Measurements from ENCODE around the gene PPARD. TPM values are rescaled to one million over a fixed set of nuclear protein-coding genes. Genes with fewer than 3 reads are reported as not detected.

PPARD gene
- total and polyA plus RNA-seq, 2 donors from 2014 or later = 13.2 to 24.4 TPM

GRCh38 chr6:35376281-35376680 lies 33.9 kb downstream of the PPARD start:
- TF ChIP-seq, protein P1, sequence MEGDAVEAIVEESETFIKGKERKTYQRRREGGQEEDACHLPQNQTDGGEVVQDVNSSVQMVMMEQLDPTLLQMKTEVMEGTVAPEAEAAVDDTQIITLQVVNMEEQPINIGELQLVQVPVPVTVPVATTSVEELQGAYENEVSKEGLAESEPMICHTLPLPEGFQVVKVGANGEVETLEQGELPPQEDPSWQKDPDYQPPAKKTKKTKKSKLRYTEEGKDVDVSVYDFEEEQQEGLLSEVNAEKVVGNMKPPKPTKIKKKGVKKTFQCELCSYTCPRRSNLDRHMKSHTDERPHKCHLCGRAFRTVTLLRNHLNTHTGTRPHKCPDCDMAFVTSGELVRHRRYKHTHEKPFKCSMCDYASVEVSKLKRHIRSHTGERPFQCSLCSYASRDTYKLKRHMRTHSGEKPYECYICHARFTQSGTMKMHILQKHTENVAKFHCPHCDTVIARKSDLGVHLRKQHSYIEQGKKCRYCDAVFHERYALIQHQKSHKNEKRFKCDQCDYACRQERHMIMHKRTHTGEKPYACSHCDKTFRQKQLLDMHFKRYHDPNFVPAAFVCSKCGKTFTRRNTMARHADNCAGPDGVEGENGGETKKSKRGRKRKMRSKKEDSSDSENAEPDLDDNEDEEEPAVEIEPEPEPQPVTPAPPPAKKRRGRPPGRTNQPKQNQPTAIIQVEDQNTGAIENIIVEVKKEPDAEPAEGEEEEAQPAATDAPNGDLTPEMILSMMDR (IDR thresholded peaks at IDR 0.05; ENCODE audit: borderline replicate concordance, extremely low read depth, insufficient read depth) = no peak
- Histone ChIP-seq H3K27ac (ENCODE audit: low read depth in 2 of 2, low read length in 2 of 2) (no peak overlapping the region), H3K4me3 (ENCODE audit: low read length in 3 of 3) (no peak overlapping the region), H3K27me3 (ENCODE audit: control insufficient read depth, insufficient read depth, low read length) (no peaks in the 10 kb centered on the region), H3K36me3 (ENCODE audit: control insufficient read depth in 2 of 3, insufficient read depth in 3 of 3, low read length in 3 of 3) (no peaks in the 10 kb centered on the region), H3K4me1 (ENCODE audit: control insufficient read depth in 2 of 3, insufficient read depth in 2 of 3, low read depth in 1 of 3, low read length in 3 of 3) (peaks cover 0 to 4% (median 0%) of the 10 kb centered on the region in 3 donors), H3K9ac (ENCODE audit: low read length in 3 of 3) (no peak overlapping the region), H3K9me3 (ENCODE audit: control insufficient read depth in 2 of 3, insufficient read depth in 1 of 3, low read length in 3 of 3) (no peaks in the 10 kb centered on the region)
- intact Hi-C loops (cut with DNase I) = no loop called here
- FAIRE-seq = no peak
- no peak for DNase-seq

- no peak overlapping the region for H3K4me3 ChIP-seq (ENCODE audit: low read length in 3 of 3)
- no peaks in the 10 kb centered on the region for H3K27me3 ChIP-seq (ENCODE audit: control insufficient read depth, insufficient read depth, low read length)
- DNase-seq (no peak), FAIRE-seq (no peak)
- no peak overlapping the region for H3K9ac ChIP-seq (ENCODE audit: low read length in 3 of 3)
- no peaks in the 10 kb centered on the region for H3K4me1 ChIP-seq (ENCODE audit: control insufficient read depth in 2 of 3, insufficient read depth in 2 of 3, low read depth in 1 of 3, low read length in 3 of 3)
- no peaks in the 10 kb centered on the region for H3K36me3 ChIP-seq (ENCODE audit: control insufficient read depth in 2 of 3, insufficient read depth in 3 of 3, low read length in 3 of 3)
- intact Hi-C loops (cut with DNase I) = no loop called here
- TF ChIP-seq, protein P1 (IDR thresholded peaks at IDR 0.05; ENCODE audit: borderline replicate concordance, extremely low read depth, insufficient read depth) = no peak
- H3K27ac ChIP-seq (ENCODE audit: low read depth in 2 of 2, low read length in 2 of 2) = no peak overlapping the region
- H3K9me3 ChIP-seq (ENCODE audit: control insufficient read depth in 2 of 3, insufficient read depth in 1 of 3, low read length in 3 of 3) = no peaks in the 10 kb centered on the region
Measured at GRCh38 chr6:35377002-35377401, 34.6 kb downstream of the PPARD start.

GRCh38 chr6:35378261-35378660 lies 35.9 kb downstream of the PPARD start:
- Histone ChIP-seq H3K9me3 (ENCODE audit: control insufficient read depth in 2 of 3, insufficient read depth in 1 of 3, low read length in 3 of 3) (no peaks in the 10 kb centered on the region), H3K4me1 (ENCODE audit: control insufficient read depth in 2 of 3, insufficient read depth in 2 of 3, low read depth in 1 of 3, low read length in 3 of 3) (no peaks in the 10 kb centered on the region), H3K36me3 (ENCODE audit: control insufficient read depth in 2 of 3, insufficient read depth in 3 of 3, low read length in 3 of 3) (no peaks in the 10 kb centered on the region), H3K27me3 (ENCODE audit: control insufficient read depth, insufficient read depth, low read length) (no peaks in the 10 kb centered on the region), H3K4me3 (ENCODE audit: low read length in 3 of 3) (no peak overlapping the region), H3K27ac (ENCODE audit: low read depth in 2 of 2, low read length in 2 of 2) (no peak overlapping the region), H3K9ac (ENCODE audit: low read length in 3 of 3) (no peak overlapping the region)
- DNase-seq = no peak
- TF ChIP-seq, protein P1 (IDR thresholded peaks at IDR 0.05; ENCODE audit: borderline replicate concordance, extremely low read depth, insufficient read depth) = no peak
- intact Hi-C loops (cut with DNase I) = no loop called here
- FAIRE-seq = no peak

DNA sequence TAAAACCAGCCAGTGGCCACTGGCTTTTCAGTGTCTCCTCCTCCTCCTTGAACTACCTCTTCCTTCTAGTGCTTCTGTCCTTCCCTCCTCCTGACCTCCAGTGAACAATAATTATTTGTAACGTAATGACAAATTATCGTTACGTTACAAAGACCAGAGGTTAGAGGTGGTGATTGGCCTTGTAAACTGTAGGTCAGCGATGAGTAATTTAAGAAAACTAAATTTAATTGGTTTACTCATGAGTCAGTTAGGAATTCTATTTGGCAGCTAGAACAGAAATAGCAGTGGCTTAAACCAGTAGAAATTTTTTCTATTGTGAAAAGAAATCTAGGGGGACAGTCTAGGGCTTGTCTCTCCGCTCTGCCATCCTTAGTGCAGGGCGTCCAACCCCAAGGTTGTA lies 38.8 kb downstream of the PPARD start:
- H3K4me3 ChIP-seq (ENCODE audit: low read length in 3 of 3) = no peak overlapping the region
- no peak overlapping the region for H3K27ac ChIP-seq (ENCODE audit: low read depth in 2 of 2, low read length in 2 of 2)
- no peaks in the 10 kb centered on the region for H3K9me3 ChIP-seq (ENCODE audit: control insufficient read depth in 2 of 3, insufficient read depth in 1 of 3, low read length in 3 of 3)
- no peaks in the 10 kb centered on the region for H3K36me3 ChIP-seq (ENCODE audit: control insufficient read depth in 2 of 3, insufficient read depth in 3 of 3, low read length in 3 of 3)
- no peak for DNase-seq
- no peaks in the 10 kb centered on the region for H3K4me1 ChIP-seq (ENCODE audit: control insufficient read depth in 2 of 3, insufficient read depth in 2 of 3, low read depth in 1 of 3, low read length in 3 of 3)
- intact Hi-C loops (cut with DNase I) = no loop called here
- no peak for FAIRE-seq
- no peak overlapping the region for H3K9ac ChIP-seq (ENCODE audit: low read length in 3 of 3)
- TF ChIP-seq, protein P1 (IDR thresholded peaks at IDR 0.05; ENCODE audit: borderline replicate concordance, extremely low read depth, insufficient read depth) = no peak
- no peaks in the 10 kb centered on the region for H3K27me3 ChIP-seq (ENCODE audit: control insufficient read depth, insufficient read depth, low read length)
